ENCODE results near the gene NTRK2. TPM values are rescaled to one million over a fixed set of nuclear protein-coding genes. Genes with fewer than 3 reads are reported as not detected.

NTRK2 gene
- total and polyA plus RNA-seq, 2 experiments from 2014 or later: 0.99 to 3.7 TPM

- Histone ChIP-seq H2AFZ (no peak overlapping the region), H3K9me2 (replicated peaks; ENCODE audit: insufficient read depth) (no peaks in the 10 kb centered on the region), H3K27ac (no peak overlapping the region), H3K9me3 (ENCODE audit: low read depth) (no peaks in the 10 kb centered on the region), H3K4me2 (no peak overlapping the region), H3K36me3 (replicated peaks; ENCODE audit: insufficient read depth, low read depth) (no peaks in the 10 kb centered on the region), H3K4me3 (no peak overlapping the region), H3K79me2 (no peaks in the 10 kb centered on the region), H3K4me1 (ENCODE audit: insufficient read depth) (no peaks in the 10 kb centered on the region), H3K27me3 (peaks cover 1% of the 10 kb centered on the region), H4K20me1 (ENCODE audit: insufficient read depth, poor library complexity, severe bottlenecking) (no peaks in the 10 kb centered on the region)
- WGBS (ENCODE audit: low lambda C conversion rate, missing lambda C conversion rate): 74% methylated on average over 3 of the region's 3 CpGs
- no peak for DNase-seq (ENCODE audit: low spot score)
- TF ChIP-seq EZH2 (IDR thresholded peaks at IDR 0.05; ENCODE audit: borderline replicate concordance) (no peak), EZH2phosphoT487 (IDR thresholded peaks at IDR 0.05; ENCODE audit: low read depth, severe bottlenecking, unreplicated experiment) (no peak)
- TF ChIP-seq, protein P1, sequence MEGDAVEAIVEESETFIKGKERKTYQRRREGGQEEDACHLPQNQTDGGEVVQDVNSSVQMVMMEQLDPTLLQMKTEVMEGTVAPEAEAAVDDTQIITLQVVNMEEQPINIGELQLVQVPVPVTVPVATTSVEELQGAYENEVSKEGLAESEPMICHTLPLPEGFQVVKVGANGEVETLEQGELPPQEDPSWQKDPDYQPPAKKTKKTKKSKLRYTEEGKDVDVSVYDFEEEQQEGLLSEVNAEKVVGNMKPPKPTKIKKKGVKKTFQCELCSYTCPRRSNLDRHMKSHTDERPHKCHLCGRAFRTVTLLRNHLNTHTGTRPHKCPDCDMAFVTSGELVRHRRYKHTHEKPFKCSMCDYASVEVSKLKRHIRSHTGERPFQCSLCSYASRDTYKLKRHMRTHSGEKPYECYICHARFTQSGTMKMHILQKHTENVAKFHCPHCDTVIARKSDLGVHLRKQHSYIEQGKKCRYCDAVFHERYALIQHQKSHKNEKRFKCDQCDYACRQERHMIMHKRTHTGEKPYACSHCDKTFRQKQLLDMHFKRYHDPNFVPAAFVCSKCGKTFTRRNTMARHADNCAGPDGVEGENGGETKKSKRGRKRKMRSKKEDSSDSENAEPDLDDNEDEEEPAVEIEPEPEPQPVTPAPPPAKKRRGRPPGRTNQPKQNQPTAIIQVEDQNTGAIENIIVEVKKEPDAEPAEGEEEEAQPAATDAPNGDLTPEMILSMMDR (IDR thresholded peaks at IDR 0.05; ENCODE audit: poor library complexity): no peak
Observed at GRCh38 chr9:85024374-85024773, 354.8 kb downstream of the NTRK2 start.

GRCh38 chr9:85025638-85026037 lies 356.1 kb downstream of the NTRK2 start:
- H3K79me2 ChIP-seq: no peaks in the 10 kb centered on the region
- H3K4me2 ChIP-seq: no peak overlapping the region
- H2AFZ ChIP-seq: no peak overlapping the region
- no peaks in the 10 kb centered on the region for H3K9me3 ChIP-seq (ENCODE audit: low read depth)
- DNase-seq (ENCODE audit: low spot score): no peak
- H4K20me1 ChIP-seq (ENCODE audit: insufficient read depth, poor library complexity, severe bottlenecking): no peaks in the 10 kb centered on the region
- H3K36me3 ChIP-seq (replicated peaks; ENCODE audit: insufficient read depth, low read depth): no peaks in the 10 kb centered on the region
- 52% methylated on average over 1 of the region's 1 CpG for WGBS (ENCODE audit: low lambda C conversion rate, missing lambda C conversion rate)
- H3K4me3 ChIP-seq: no peak overlapping the region
- no peaks in the 10 kb centered on the region for H3K9me2 ChIP-seq (replicated peaks; ENCODE audit: insufficient read depth)
- no peaks in the 10 kb centered on the region for H3K27me3 ChIP-seq
- H3K27ac ChIP-seq: no peak overlapping the region
- no peaks in the 10 kb centered on the region for H3K4me1 ChIP-seq (ENCODE audit: insufficient read depth)
- TF ChIP-seq, protein P1 (IDR thresholded peaks at IDR 0.05; ENCODE audit: poor library complexity): no peak
- TF ChIP-seq EZH2phosphoT487 (IDR thresholded peaks at IDR 0.05; ENCODE audit: low read depth, severe bottlenecking, unreplicated experiment): no peak
- TF ChIP-seq EZH2 (IDR thresholded peaks at IDR 0.05; ENCODE audit: borderline replicate concordance): no peak

DNA sequence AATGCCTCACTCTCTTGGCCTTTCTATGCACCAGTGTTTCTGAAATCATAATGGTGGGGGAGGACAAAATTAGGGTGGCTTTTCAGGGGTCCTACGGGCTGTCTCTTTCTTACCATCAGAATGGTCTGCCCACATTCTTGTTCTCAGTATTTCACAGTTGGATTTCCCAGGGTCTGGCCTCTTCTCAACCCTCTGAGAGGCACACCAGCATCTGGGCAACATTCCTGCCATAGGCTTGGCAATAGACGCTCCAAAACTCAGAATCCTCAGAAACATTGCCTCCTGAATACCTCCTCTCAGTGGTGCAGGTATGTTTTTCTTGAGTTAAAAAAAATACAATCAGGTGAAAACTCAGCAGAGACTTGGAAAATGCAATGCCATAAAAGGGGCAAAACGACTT lies 358.3 kb downstream of the NTRK2 start:
- WGBS (ENCODE audit: low lambda C conversion rate, missing lambda C conversion rate): 88% methylated on average over 3 of the region's 3 CpGs
- DNase-seq (ENCODE audit: low spot score): no peak

More for the DNA sequence above, 358.3 kb downstream of the NTRK2 start:
- Histone ChIP-seq H3K27me3 (no peaks in the 10 kb centered on the region), H3K27ac (no peak overlapping the region), H3K4me2 (no peak overlapping the region), H3K36me3 (replicated peaks; ENCODE audit: insufficient read depth, low read depth) (no peaks in the 10 kb centered on the region), H3K79me2 (no peaks in the 10 kb centered on the region), H4K20me1 (ENCODE audit: insufficient read depth, poor library complexity, severe bottlenecking) (no peaks in the 10 kb centered on the region), H2AFZ (no peak overlapping the region), H3K4me3 (no peak overlapping the region), H3K9me3 (ENCODE audit: low read depth) (peaks cover 2% of the 10 kb centered on the region), H3K4me1 (ENCODE audit: insufficient read depth) (no peaks in the 10 kb centered on the region), H3K9me2 (replicated peaks; ENCODE audit: insufficient read depth) (no peaks in the 10 kb centered on the region)
- no peak for TF ChIP-seq EZH2 (IDR thresholded peaks at IDR 0.05; ENCODE audit: borderline replicate concordance)
- no peak for TF ChIP-seq EZH2phosphoT487 (IDR thresholded peaks at IDR 0.05; ENCODE audit: low read depth, severe bottlenecking, unreplicated experiment)
- TF ChIP-seq, protein P1 (IDR thresholded peaks at IDR 0.05; ENCODE audit: poor library complexity): no peak

All from hepatocyte (in vitro differentiated cells).